GM18858 (cell line): ENCODE data around the gene DLG1.

ENCODE experiments used
- ATAC-seq: cut with Tn5 transposase; IDR thresholded peaks from one replicate; pipeline ENCODE4 v1.9.1; 2021; ENCODE audit not compliant: unreplicated experiment

DLG1 gene

DNA sequence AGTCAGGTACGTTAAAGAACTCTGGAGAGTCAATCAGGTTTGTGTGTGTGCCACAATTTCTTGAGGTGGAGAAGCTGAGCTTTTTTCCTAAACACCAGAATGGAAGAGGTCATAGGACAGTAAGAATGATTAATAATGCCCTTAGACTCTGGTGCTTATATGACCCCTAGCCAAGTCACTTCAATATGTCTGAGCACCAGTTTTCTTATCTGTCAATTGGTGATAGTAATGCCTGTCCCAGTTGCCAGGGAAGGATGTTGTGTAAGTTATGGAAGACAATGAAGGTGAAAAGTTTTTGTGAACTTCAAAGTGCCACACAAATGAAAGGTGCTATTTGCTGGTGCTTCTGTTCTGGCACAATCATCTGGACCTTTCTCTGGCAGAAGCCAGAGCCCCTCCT, 22.2 kb upstream of the DLG1 start:
- no peak for ATAC-seq

DNA sequence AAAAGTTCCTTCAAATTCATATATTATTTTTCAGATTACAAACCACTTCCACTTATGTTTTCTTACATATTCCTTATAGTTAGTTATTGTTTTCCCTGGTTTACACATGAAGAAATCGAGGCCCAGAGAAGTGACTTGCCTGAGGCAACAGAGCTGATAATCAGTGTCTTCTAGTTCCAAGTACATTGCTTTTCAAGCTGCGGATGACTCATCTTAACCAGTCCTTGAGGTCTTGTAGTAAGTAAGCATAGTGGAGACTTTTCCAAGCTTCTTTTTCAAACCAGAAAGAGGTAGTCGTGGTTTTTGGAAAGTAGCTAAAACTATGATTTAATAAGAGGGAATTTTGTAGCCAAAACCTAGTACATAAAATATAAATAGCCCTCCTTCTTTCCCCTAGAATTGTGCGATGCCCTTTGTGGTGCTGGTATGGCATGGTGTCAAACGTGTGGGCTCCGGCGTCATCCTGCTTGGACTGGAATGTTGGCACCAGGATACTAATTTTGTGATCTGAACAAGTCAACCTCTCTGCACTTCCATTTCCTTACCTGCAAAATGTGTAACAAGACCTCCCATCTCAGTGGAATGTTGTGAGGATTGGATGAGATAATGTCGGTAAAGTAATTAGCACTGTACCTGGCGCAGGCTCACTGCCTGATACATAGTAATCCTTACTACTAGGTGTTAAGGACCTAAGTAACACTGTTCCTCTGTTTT, 19.0 kb upstream of the DLG1 start:
- ATAC-seq: no peak

DNA sequence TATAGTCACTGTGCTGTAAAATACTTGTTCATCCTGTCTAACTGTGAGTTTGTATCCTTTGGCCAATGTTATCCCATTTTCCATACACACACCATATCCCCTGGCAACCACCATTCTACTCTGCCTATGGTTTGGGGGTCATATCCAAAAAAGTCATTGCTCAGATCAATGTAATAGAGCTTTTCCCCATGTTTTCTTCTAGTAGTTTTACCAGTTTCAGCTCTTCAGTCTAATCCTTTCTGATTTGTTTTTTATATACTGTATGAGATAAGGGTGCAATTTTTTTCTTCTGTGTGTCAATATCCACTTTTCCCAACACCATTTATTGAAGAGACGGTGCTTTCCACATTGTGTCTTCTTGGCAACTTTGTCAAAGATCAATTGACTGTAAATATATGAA, 14.0 kb upstream of the DLG1 start:
- no peak for ATAC-seq

- ATAC-seq: no peak
Measured at GRCh38 chr3:197311591-197311990, 13.2 kb upstream of the DLG1 start.

DNA sequence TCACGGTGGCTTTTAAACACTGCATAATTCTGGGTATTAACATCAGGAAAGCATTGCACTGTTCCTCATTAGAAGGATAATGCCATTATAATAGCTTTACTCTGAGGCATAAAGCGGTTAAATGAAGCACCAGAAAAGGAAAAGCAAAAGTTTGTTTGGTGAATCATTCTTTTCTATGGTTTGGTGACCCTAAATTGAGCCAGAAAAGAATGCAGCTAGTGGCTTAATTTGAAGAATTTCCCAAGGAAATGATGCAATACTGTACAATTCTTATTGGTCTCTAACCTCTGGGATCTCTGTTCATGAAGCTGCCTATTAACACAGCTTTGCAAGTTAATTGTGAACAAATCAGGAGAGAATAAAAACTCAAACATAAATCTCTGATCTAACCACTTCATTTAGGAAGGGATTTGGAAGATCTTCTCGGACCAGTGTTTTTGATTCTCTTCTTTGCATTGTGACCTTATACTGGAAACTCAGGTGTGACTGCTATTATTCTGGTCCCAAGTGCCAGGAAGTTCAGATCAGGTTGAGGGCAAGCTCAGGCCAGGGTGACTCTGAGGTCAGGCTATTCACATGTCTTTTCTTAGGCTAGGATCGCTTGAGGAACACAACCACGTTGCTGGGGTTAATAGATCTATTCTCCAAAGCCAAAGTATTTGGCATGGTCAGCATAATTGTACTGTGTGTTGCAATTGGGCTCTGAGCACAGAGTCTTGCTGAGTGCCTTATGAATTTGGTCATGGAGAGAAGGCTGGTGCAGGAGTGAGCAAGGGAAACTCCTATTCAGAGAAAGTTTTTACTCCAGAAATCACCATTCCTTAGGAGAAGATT, 11.3 kb upstream of the DLG1 start:
- ATAC-seq: no peak

- ATAC-seq: no peak
Measured at GRCh38 chr3:197308591-197308990, 10.2 kb upstream of the DLG1 start.

DNA sequence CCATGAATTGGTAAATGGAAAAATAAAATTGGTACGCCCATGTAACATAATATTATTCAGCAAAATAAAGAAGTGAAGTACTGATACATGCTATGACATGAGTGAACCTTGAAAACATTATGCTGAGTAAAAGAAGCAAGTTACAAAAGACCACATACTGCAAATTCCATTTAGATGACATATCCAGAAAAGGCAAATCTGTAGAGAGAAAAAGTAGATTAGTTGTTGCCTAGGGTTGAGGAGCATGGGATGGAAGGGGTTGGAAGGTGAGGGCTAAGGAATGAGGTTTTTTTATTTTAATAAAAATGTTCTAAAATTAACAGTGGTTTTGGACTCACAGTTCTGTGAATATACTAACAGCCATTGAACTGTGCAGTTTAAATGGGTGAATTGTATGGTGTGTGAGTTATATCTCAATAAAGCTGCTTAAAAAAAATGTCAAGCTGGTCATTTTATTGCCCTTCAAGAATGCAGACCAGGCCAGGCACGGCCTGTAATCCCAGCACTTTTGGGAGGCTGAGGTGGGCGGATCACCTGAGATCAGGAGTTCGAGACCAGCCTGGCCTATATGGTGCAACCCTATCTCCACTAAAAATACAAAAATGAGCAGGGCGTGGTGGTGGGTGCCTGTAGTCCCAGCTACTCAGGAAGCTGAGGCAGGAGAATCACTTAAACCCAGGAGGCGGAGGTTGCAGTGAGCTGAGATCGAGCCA, 8.1 kb upstream of the DLG1 start:
- ATAC-seq: no peak

DNA sequence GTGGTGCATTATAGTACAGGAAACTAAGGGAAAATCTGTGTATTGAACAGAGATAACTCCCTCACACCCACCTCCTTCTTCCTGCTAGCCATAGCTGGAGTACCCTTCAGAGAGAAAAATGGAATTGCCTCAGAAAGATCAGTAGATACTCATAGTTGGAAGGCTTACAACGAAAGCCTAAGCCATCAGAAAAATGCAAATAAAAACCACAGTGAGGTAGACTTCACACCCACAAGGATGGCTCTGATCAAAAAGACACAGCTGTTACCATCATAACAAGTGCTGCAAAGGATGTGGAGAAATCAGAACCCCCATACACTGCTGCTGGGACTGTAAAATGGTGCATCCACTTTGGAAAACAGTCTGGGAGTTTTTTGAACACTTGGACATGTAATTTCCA, 7.4 kb upstream of the DLG1 start:
- peak; percentile 90 for ATAC-seq

DNA sequence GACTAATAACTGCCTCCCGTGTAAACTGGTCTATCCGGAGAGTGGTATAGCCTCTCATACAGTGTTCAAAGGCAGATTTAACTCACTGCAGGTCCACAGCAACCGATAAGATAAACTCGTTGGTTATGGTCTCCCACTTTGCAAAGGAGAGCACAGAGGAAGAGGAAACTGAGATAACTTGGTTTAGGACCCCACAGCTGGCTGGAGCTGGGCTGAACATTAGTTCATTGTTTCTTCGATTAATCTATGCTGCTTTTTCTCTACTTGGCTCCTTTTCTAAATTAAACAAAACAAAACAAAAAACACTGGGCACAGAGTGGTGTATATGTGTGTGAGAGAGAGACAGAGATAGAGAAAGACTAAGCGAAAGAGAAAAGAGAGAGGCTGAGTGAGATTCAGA, 5.0 kb upstream of the DLG1 start:
- no peak for ATAC-seq

DNA sequence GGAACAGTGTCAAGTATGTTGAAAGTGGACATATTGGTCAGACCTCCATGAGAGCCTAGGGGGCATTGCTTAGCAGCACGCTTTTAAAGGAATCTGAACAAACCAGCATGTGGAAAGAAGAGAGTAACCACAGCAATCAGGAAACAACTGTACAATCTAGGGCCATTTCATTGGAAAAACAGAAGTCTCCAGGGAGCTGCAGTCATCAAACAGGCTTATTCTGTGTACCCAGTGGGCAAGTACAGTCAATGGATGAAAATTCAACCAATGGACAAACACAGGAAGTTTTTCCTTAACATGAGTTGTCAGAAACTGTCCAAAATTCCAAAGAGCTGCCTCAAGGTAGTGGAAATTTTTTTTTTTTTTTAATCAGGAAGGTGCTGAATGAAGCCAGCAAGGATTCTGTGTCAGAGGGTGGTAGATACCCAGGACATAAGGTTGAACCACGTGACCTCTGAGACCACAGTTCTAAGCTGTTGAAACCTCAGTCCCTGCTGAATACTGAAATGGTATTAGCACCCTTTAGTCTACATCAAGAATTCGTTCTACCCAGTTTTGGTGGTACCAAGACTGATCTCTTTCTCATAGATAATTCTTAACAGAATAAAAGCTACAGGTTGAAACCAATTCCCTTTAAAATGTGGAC, 4.4 kb upstream of the DLG1 start:
- ATAC-seq: no peak

DNA sequence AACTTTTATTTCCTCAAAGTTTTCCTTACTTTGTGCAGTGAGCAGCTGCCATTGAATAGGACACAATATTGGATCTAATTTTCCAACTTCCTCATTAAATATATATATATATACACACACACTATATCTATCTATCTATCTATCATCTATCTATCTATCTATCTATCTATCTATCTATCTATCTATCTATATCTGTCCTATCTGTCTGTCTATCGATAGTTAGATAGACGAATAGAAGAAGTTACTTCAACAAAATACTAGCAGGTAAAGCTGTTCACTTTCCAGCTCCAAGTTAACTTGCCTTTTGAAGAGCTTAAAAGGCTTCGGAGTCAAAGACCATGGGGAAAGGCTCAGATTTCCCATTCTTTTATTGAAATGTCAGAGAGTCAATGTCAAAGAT, 3.6 kb upstream of the DLG1 start:
- ATAC-seq: no peak

DNA sequence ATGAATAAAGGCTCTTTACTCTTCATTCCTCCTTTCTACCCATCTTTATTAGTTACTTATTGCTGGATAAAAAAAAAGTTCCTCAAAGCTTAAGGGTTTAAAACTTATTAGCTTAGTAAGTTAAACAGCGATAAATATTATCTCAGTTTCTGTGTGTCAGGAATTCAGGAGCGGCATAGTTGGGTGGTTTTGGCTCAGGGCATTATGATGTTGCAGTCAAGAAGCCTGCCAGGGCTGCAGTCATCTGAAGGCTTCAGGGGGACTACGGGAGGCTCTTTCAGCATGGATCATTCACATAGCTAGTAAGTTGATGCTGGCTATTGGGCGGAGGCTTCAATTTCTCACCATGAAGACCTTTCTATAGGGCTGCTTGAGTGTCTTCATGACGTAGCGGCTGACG, 1.9 kb upstream of the DLG1 start:
- no peak for ATAC-seq

DNA sequence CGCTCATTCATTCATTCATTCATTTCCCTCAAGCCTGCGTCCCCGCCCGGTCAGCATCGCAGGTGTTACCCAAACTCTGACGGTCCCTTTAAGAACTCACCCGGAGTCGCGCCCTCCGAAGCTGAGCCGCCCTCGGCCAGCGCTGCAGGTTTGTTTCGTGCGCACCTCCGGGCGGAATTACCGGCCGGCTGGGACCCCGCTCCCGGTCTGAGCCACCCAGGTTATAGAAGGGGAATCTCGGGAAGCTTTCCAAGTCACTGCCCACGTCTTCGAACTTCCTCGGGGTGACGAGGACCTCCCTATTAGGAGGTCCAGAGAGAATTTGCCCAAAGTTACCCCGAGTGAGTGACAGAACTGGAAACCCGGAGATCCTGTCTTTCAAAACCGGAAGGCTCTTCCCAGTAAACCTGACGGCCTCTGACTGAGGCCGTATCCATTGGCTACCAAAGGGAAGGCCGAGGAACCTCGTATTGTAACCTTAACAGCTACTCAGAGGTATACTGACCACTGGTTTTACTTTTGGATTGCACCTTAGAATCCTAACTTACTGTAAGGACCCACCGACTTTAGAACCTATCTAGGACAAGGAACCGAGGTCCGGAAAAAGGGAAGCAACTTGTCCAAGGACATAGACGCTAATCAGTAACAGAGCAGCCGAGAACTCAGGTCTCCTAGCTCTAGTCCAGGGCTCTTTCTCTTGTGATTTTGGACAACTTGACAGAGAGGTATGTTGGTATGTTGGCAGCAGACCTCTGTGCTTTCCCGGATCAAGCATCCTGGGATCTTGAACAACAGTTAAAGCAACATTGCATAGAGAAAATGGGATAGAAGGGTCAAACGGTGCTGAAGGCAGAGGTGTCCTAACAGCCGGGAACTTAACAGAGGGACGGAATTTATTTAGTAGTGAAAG, 788 bp upstream of the DLG1 start:
- no peak for ATAC-seq

GRCh38 chr3:197297476-197298340, 704 bp downstream of the DLG1 start:
- peak; percentile 38 for ATAC-seq

DNA sequence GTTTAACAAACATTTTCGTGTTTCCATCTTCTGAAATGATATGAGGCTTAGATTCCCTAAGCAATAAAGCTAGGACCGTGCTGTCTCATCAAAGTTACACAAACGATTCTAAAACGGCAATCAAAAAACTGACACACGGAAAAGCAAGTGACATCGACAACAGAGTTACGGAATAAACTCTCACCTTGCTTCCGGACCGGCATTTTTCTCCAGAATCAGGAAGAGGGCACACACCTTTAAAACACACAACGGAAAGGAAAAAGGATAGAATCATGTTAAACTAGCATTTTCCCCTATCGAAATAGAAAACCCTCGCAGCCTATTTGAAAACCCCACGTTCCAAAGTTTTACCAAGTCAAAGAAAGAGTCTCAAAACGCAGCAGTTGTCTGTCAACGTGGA, 1.4 kb downstream of the DLG1 start:
- ATAC-seq: no peak

GRCh38 chr3:197296545-197296944, 1.9 kb downstream of the DLG1 start:
- ATAC-seq: no peak

DNA sequence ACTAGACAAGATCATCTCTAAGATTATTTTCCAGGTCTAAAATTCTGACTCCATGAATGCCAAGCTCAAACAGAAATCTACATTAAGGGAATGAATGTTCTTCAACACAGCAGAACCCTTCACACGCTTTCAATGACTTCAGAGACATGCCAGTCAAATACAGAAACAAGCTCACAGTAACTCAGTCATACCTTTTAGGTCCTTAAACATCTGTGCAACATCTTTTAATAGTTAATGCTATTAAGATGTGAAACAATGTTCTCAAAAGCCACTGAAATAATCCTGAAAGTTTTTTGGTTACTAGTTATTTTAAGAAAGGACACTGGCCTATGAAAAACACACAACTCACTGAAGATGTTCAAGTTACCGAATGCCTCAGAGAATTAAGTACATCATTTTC, 2.5 kb downstream of the DLG1 start:
- ATAC-seq: no peak

DNA sequence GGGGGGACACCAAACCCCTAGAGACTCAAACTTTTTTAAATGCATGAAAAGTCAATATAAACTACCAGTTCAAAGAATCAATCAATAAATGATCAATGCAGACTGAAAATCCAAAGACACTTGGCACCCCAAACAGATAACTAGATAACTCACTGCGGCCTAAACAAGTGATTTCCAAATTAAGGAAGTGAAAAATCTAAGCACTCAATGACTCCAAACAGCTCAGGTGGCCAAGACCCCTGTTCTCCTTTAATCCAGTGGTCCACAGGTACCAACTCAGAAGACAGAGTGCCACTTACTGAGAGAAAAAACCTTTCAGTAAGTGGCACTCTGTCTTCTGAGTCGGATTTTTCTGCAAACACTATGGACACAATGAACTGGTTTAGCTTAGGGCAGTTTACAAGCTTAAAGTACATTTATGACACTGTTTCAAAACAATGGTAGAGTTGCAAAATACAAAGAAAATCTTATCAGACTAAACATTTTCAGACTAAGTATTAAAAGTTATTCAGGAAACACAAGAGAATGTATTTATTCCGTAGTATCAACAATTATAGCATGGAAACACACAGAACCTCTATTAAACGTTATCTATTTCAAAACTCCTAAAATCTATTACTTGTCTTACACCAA, 4.7 kb downstream of the DLG1 start:
- ATAC-seq: no peak

DNA sequence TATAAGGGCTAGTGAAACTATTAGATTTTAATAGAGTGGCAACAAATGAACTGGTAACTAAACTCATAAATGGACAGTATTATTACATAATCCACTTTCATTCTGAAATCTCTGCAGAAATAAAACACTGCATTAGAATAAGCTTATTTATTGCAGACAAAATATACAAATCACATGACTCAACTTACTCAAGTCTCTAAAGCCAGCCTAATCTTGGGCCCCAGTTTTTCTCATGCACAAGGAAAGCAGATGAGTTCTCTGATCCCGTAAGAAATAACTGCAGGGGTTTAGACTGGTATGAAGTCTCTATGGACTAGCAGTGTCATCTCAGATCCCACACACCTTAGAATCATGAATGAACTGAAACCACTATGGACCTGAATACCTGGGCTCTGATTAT, 5.8 kb downstream of the DLG1 start:
- ATAC-seq: no peak
